SU-DHL-6 (cell line): Measurements from ENCODE around the gene RPS29.
"Not testable (repeated sequence)": the region's sequence is repeated elsewhere in the genome, so short reads cannot be mapped to it uniquely, and the experiment has no call there.

ENCODE experiments used
- H2AFZ ChIP-seq: fragments of 200-600 bp; sonication (generic); 2 replicates; pipeline ENCODE4 v1.6.1; 2014; ENCODE audit warnings: low read depth, mild to moderate bottlenecking, moderate library complexity, mixed read lengths, antibody characterized with exemption, low read length; ENCODE audit not compliant: severe bottlenecking
- H3F3A ChIP-seq: fragments of 200-600 bp; shearing (Covaris generic); 2 replicates; pipeline ENCODE4 v1.6.0; 2016; ENCODE audit warnings: antibody characterized with exemption, mild to moderate bottlenecking; ENCODE audit not compliant: insufficient read depth
- H3K27ac ChIP-seq: fragments of 200-600 bp; sonication (generic); 2 replicates; pipeline ENCODE4 v1.5.1; 2016; ENCODE audit warnings: low read depth, mild to moderate bottlenecking, low read length, moderate library complexity, mixed read lengths
- H3K27me3 ChIP-seq: fragments of 200-600 bp; sonication (generic), shearing (Covaris generic); 2 replicates; pipeline ENCODE4 v1.6.0; 2014; ENCODE audit warnings: mild to moderate bottlenecking, low read length
- H3K36me3 ChIP-seq: fragments of 200-600 bp; sonication (generic); 2 replicates; pipeline ENCODE4 v1.6.1; 2014; ENCODE audit warnings: mild to moderate bottlenecking, low read length, mixed read lengths
- H3K4me2 ChIP-seq: fragments of 300-600, 200-600 bp; shearing (Covaris generic), sonication (generic); 2 replicates; pipeline ENCODE4 v1.6.0; 2014; ENCODE audit warnings: low read length, low read depth, mild to moderate bottlenecking; ENCODE audit not compliant: poor library complexity, severe bottlenecking
- H3K4me3 ChIP-seq: fragments of 200-600 bp; sonication (generic); 2 replicates; pipeline ENCODE4 v1.5.1; 2014; ENCODE audit warnings: antibody characterized with exemption, low read length, mild to moderate bottlenecking, mixed read lengths; ENCODE audit not compliant: insufficient read depth, poor library complexity, severe bottlenecking
- H3K79me2 ChIP-seq: fragments of 200-600 bp; sonication (generic); 2 replicates; pipeline ENCODE4 v1.6.1; 2014; ENCODE audit warnings: mild to moderate bottlenecking, low read length, moderate library complexity; ENCODE audit not compliant: insufficient read depth
- H3K9ac ChIP-seq: fragments of 200-600 bp; sonication (generic); 2 replicates; pipeline ENCODE4 v1.7.0; 2014; ENCODE audit warnings: mild to moderate bottlenecking, low read length
- H3K9me2 ChIP-seq: fragments of 200-600 bp; sonication (generic); replicated peaks from 2 replicates; pipeline ENCODE4 v1.6.1; 2014; ENCODE audit warnings: low read length; ENCODE audit not compliant: insufficient read depth
- H3K9me3 ChIP-seq: fragments of 200-600 bp; sonication (generic); 2 replicates; pipeline ENCODE4 v1.6.1; 2014; ENCODE audit warnings: low read length, mixed read lengths; ENCODE audit not compliant: insufficient read depth
- H4K20me1 ChIP-seq: fragments of 200-600 bp; sonication (generic); 2 replicates; pipeline ENCODE4 v1.6.1; 2014; ENCODE audit warnings: low read depth, mild to moderate bottlenecking, antibody characterized with exemption, low read length, moderate library complexity, mixed read lengths
- CTCF ChIP-seq: fragments of 200-600 bp; sonication (generic); IDR thresholded peaks from one replicate; pipeline ENCODE4 v1.5.1; 2017; ENCODE audit warnings: antibody characterized with exemption, mild to moderate bottlenecking, low read length, moderate library complexity; ENCODE audit not compliant: insufficient read depth, poor library complexity, severe bottlenecking
- EZH2phosphoT487 ChIP-seq: fragments of 200-600 bp; sonication (generic), shearing (Covaris generic); conservative IDR thresholded peaks from 2 replicates; pipeline ENCODE4 v1.6.1; 2018; ENCODE audit warnings: mild to moderate bottlenecking, antibody characterized with exemption, low read length, moderate library complexity, mixed read lengths

Gene RPS29

DNA sequence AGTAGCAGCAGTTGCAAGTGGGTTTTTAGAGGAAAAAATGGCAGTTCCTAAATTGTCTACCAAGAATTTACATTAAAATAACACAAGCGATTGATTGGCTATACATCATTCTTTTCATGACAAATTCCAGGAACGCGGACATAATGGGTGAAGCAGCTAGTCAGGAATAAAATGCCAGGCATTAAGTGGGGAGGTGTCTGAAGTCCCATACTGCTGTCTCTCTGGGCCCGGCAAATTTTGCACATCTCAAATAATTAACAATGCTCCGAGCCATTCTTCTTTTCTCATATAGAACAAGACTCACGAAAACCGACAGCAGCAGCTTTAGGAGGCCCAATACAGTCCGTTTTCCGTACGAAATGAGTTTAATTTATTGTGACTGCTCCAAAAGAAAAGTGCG lies 33.5 kb upstream of the RPS29 start:
- Histone ChIP-seq H3K4me2 (peak overlapping the region; percentile 89), H3K27ac (peak overlapping the region; percentile 79), H2AFZ (no peak overlapping the region), H3K9me2 (no peaks in the 10 kb centered on the region), H3K79me2 (peaks cover 83% of the 10 kb centered on the region), H3K36me3 (peaks cover 19% of the 10 kb centered on the region), H3K9ac (peak overlapping the region; percentile 90), H3K27me3 (no peaks in the 10 kb centered on the region), H3F3A (peaks cover 48% of the 10 kb centered on the region), H3K4me3 (peak overlapping the region; percentile 78), H4K20me1 (peaks cover 17% of the 10 kb centered on the region), H3K9me3 (no peaks in the 10 kb centered on the region)
- TF ChIP-seq EZH2phosphoT487 = no peak
- no peak for TF ChIP-seq CTCF

DNA sequence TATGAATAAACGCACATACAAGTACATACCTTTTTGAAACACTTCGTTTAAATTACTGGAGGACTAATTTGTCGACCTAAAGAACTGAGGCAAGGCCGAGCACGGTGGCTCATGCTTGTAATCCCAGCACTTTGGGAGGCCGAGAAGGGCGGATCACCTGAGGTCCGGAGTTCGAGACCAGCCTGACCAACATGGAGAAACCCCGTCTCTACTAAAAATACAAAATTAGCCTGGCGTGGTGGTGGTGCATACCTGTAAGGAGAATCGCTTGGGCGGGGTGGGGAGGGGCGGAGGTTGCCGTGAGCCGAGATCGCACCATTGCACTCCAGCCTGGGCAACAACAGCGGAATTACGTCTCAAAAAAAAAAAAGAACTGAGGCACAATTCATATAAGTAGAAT lies 33.1 kb upstream of the RPS29 start:
- peak overlapping the region; percentile 90 for H3K9ac ChIP-seq
- H2AFZ ChIP-seq, H3K9me3 ChIP-seq, H3K27me3 ChIP-seq, H3K9me2 ChIP-seq: not testable (repeated sequence)
- H3F3A ChIP-seq = peaks cover 48% of the 10 kb centered on the region
- peak overlapping the region; percentile 89 for H3K4me2 ChIP-seq
- peaks cover 18% of the 10 kb centered on the region for H3K36me3 ChIP-seq
- H3K27ac ChIP-seq = peak overlapping the region; percentile 79; the same call in 1 of the 2 replicates
- H4K20me1 ChIP-seq = peaks cover 17% of the 10 kb centered on the region
- peaks cover 80% of the 10 kb centered on the region for H3K79me2 ChIP-seq
- H3K4me3 ChIP-seq = peak overlapping the region; percentile 78

DNA sequence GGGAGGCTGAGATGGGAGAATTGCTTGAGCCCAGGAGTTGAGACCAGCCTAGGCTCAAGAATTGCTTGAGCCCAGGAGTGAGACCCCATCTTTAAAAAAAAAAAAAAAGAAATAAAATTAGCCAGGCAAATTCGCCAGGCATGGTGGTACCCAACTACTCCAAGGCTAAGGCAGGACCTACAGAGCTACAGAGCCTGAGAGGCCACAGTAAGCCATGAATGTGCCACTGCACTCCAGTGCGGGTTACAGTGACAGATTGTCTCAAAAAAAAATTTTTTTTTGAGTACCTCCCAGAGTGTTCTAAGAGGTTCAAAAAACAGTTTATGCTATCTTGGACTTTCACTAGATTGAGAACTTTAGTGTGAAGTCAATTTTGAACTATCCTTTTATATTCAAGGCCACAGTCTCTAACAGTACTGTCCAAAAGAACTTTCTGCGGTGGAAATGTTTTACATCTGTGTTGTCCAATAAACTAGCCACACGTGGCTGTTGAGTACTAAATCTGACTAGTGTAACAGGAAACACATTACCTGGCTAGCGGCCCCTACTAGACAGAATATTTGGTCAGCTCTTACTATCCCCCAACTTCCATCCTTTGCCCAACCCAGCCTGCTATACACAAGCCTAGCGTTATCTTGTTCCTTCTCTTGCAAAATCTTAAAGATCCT lies 31.8 kb upstream of the RPS29 start:
- H4K20me1 ChIP-seq = peaks cover 14% of the 10 kb centered on the region
- H3K9me3 ChIP-seq = no peaks in the 10 kb centered on the region
- H3K9me2 ChIP-seq = no peaks in the 10 kb centered on the region
- no peak overlapping the region for H2AFZ ChIP-seq
- H3K36me3 ChIP-seq = peaks cover 21% of the 10 kb centered on the region
- TF ChIP-seq EZH2phosphoT487 (no peak), CTCF (no peak)
- no peaks in the 10 kb centered on the region for H3K27me3 ChIP-seq
- H3K4me3 ChIP-seq = no peak overlapping the region
- peaks cover 43% of the 10 kb centered on the region for H3F3A ChIP-seq
- H3K79me2 ChIP-seq = peaks cover 70% of the 10 kb centered on the region
- peak overlapping the region; percentile 17; the same call in 1 of the 2 replicates for H3K27ac ChIP-seq
- H3K9ac ChIP-seq = no peak overlapping the region
- peak overlapping the region; percentile 89 for H3K4me2 ChIP-seq

- Histone ChIP-seq H3K9me3 (no peaks in the 10 kb centered on the region), H3K4me3 (no peak overlapping the region), H3K9ac (no peak overlapping the region), H3K36me3 (peaks cover 21% of the 10 kb centered on the region), H3K79me2 (peaks cover 70% of the 10 kb centered on the region), H3F3A (peaks cover 45% of the 10 kb centered on the region), H4K20me1 (no peaks in the 10 kb centered on the region; the same call in 1 of the 2 replicates), H2AFZ (no peak overlapping the region), H3K4me2 (no peak overlapping the region), H3K27ac (no peak overlapping the region), H3K9me2 (no peaks in the 10 kb centered on the region), H3K27me3 (no peaks in the 10 kb centered on the region)
- TF ChIP-seq CTCF = no peak
- TF ChIP-seq EZH2phosphoT487 = no peak
Measured at GRCh38 chr14:49615776-49616175, 29.6 kb upstream of the RPS29 start.
